HG03064 (cell line): Measurements from ENCODE around the gene PCDHGC5.

Source experiments
- ATAC-seq: cut with Tn5 transposase; IDR thresholded peaks from one replicate; pipeline ENCODE4 v1.9.1; 2021; ENCODE audit warnings: low read depth; ENCODE audit not compliant: unreplicated experiment

Gene PCDHGC5

GRCh38 chr5:141490271-141490670 lies 1.4 kb downstream of the PCDHGC5 start:
- ATAC-seq: no peak

- ATAC-seq: no peak
Observed at GRCh38 chr5:141490771-141491170, 1.9 kb downstream of the PCDHGC5 start.

GRCh38 chr5:141491323-141492167 lies 2.7 kb downstream of the PCDHGC5 start:
- ATAC-seq: no peak

DNA sequence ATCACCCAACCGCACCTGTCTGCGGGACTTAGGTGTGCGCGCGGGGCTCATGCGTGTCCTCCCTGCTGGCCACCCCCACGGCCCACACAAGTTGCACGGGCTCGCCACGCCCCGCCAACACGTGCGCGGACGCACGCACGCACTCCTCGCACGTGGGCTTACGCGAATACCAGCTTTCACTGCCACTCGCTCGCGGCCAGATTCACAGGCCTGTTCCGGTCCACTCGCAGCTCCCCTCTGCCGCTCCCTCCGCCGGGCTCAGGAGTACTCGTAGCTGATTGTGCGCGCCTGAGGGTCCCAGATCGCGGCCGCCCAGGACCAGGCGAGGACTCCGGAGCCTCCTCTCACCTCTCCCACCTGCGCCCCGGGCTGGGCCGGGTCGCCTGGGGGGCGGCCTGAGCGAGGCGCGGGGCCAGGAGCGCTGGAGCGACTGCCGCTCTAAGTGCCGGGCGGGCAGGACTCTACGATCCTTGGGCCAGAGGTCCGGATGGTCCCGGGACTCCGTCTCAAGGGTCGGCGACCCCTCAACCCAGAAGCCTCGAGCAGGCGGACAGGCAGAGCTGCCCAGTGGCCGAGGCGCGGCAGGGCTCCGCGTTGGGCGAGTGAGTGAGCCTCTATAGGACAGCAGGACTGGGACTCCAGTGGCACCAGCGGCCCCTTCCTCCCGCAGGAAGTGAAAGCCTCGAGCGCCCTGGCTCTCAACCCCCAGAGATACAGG lies 3.4 kb downstream of the PCDHGC5 start:
- no peak for ATAC-seq

DNA sequence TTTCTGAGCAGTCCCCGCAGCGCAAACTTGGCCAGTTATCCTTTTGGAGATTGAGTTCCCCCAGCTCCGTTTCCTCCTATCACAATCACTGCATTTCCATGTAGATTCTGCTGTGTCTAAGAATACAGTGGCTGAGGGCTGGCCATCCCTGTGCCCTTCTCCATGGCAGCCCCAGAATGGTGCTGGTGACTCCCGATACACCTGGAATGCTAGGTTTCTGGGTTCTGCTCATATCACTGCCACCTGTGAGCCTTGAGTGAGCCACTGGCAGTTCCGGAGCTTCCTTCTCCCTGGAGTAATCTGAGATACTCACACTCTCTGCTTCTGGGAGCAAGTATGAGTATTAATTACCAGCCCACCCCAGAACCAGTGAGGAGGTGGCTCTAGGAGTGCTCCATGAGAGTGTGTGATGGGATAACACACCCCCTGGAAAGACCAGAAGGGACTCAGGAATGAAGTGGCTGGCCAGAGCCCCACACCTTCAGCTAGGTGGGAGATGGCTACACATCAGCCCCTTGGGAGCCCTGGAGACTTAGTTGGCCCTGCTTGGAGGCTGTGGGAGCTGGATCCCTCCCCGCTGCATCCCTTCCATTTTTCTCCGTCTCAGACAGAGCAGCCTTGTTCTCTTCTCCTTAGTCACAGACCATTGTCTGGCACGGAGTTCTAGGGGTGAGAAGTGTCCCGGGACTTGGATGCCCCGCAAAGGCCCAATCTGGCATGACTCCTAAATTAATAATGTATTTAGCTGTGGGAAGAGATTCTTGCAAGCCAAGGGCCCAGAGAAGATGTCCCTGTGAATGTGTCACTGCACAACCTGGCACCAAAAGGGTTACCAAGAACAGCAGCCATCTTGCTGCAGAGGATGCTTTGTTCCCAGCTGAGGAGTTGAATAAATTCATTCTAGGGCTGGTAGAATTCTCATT lies 4.9 kb downstream of the PCDHGC5 start:
- ATAC-seq: no peak

GRCh38 chr5:141494761-141495452 lies 6.0 kb downstream of the PCDHGC5 start:
- no peak for ATAC-seq

DNA sequence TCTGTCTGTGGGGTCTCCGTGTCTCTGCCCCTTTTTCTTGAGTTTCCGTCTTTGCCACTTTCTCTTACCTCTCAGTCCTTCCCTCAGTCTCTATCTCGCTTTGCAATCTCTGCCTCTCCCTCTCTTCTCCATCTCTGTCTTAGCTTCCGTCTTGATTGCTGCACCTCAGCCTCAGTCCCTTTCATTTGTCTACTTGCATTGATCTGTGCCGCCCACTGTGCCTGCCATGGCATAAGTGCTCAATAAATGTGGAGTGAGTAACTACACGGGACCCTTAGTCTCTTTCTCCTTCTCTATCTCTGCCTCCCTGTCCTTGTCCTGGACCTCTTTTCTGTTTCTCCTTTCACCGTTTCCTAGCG lies 6.6 kb downstream of the PCDHGC5 start:
- ATAC-seq: no peak

DNA sequence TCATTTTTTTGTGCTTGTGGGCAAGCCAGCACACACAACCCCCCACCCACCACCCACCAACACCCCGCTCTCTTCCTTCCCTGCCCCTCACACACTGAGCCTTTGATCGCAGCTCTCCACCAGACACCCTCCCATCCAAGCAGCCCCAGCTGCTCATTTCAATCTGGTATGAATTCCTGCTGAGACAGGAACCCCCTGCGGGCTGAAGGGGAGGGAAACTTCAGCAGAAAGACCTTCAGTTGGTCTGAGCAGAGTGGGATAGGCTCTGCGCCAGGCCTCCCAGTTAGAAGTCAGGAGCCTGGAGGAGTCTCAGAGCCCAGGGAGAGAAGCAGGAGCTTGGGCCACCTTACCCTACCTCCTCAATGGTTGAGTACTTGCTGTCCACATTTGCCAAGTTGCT lies 7.2 kb downstream of the PCDHGC5 start:
- ATAC-seq: no peak

DNA sequence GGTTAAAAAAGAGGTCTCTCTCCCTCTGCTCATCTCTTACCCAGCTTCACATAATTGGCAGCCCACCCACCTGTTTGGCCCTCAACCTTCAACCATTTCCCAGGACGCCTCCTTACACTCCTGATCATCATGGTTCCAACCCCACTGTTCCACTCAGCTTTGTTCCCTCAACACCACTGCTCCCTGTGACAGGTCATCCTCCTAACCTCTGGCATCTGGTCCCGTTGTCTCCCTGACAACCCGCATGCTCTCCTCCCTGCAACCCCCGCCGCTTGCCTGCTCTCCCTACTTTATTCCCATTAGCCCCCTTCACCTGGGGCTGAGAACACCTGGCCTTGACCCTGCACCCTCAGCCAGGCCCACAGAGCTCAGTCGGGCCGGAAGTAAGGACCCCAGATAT lies 12.9 kb downstream of the PCDHGC5 start:
- no peak for ATAC-seq

- no peak for ATAC-seq
Observed at GRCh38 chr5:141503681-141504080, 14.8 kb downstream of the PCDHGC5 start.

DNA sequence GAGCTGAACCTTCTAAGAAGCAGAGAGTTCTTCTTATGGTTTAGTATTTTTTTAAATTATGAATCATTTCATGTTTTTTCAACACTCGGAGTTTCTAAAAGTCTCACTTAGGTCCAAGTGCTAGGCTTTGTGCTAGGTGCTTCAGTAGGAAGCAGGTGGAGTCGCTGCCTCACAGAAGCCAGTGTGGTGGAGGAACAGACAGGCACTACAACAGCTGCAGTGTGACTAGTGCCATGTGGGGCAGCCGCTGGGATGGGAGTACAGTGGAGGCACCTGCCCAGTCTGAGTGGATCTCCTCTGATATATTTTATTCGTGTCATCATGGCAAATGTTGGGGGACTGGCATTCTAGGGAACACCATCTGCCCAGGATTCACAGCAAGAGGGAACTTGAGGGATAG lies 15.3 kb downstream of the PCDHGC5 start:
- ATAC-seq: no peak

- ATAC-seq: no peak
Observed at GRCh38 chr5:141506381-141507155, 17.7 kb downstream of the PCDHGC5 start.

DNA sequence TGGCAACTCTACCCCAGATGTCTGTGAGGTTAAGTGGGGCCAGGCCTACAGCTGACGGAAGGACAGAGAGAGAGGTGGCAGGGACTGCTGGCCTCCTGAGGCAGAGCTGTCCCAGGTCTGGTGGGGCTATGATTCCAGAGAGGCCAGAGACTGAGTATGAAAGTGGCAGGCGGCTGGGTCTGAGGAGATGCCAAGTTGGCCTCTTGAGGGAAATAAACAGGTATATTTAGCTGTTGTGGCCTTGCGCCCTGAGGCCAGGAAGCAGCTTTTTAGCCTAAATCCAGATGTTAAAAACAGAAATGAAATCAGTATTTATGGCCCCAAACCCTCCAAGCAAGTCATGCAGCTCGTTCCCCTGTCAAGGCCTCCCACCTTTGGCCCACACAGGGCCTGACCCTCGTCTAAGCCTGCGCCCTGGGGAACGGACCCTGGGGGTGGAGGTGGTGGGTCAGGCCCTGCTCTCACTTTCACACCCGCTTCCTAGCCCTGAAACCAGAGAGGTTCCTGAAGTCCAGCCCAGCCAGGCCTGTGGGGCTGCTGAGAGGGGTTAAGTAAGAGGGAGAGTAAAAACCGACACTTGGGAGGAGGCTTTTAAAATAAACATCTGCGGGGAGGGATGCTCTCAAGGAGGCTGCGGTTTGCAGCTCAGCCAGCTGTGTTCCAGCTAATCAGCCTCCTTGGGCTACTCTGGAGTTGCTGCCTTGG lies 18.7 kb downstream of the PCDHGC5 start:
- ATAC-seq: peak; percentile 39

DNA sequence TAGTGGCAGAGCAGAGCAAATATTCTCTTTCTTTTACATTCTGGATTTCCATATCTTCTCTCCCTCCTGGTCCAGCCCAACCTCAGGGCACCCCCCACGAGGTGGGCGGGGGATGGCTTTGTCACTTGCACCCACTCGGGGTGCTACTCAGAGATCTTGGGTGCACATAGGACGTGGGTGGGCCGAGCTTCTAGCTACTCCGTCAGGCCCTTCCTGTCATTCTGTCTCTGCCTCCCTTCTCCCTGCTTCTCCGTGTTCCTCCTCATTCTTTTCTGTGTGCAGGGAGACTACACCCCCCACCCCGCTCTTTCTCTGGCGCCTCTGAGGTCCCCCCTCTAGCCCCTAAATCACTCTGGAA lies 19.5 kb downstream of the PCDHGC5 start:
- no peak for ATAC-seq

- no peak for ATAC-seq
Observed at GRCh38 chr5:141508798-141509611, 20.1 kb downstream of the PCDHGC5 start.

GRCh38 chr5:141510160-141510559 lies 21.3 kb downstream of the PCDHGC5 start:
- no peak for ATAC-seq

GRCh38 chr5:141510850-141511601 lies 22.1 kb downstream of the PCDHGC5 start:
- ATAC-seq: no peak
